IMR-90 (cell line): ENCODE results near the gene LPGAT1. TPM values are rescaled to one million over a fixed set of nuclear protein-coding genes. Genes with fewer than 3 reads are reported as not detected.

Experiments used
- ATAC-seq: fragments of 200-7000 bp; cut with Tn5 transposase; 2 replicates; pipeline ENCODE4 v1.9.1; 2020; ENCODE audit warnings: low read depth, mild to moderate bottlenecking, moderate library complexity
- BruUV-seq: library from RNA; stranded (reverse); fragments of 400-500 nt; replicated peaks from 2 replicates; lab custom pipeline; 2021; lab: Mats Ljungman, UMichigan
- CTCF ChIA-PET: fragments of 300-600 bp; formaldehyde crosslinking; extraction: SDS; loops from one replicate; lab custom pipeline; 2021; ENCODE audit warnings: antibody characterized with exemption; lab: Yijun Ruan, JAX
- POLR2A ChIA-PET: fragments of 300-600 bp; sonication (Branson Sonifier 250); formaldehyde crosslinking; loops from one replicate; lab custom pipeline; 2022; ENCODE audit warnings: antibody characterized with exemption; ENCODE audit not compliant: unreplicated experiment; lab: Charles Lee
- DNase-seq: peaks from one replicate; pipeline ENCODE4 v3.0.0; 2013
- H2AFZ ChIP-seq: replicated peaks from 2 replicates; pipeline ENCODE3; 2013; ENCODE audit warnings: low read length, mild to moderate bottlenecking; ENCODE audit not compliant: poor library complexity
- H2AK5ac ChIP-seq: 2 replicates; pipeline ENCODE4 v1.6.1; 2013; ENCODE audit warnings: low read depth, low read length, inconsistent platforms
- H2AK9ac ChIP-seq: replicated peaks from 2 replicates; pipeline ENCODE3; 2013; ENCODE audit warnings: mild to moderate bottlenecking, low read depth, low read length, moderate library complexity; ENCODE audit not compliant: poor library complexity
- H2BK120ac ChIP-seq: 2 replicates; pipeline ENCODE4 v1.6.1; 2013; ENCODE audit warnings: low read depth, low read length, inconsistent platforms
- H2BK15ac ChIP-seq: 3 replicates; pipeline ENCODE4 v1.6.1; 2013; ENCODE audit warnings: low read depth, low read length, inconsistent platforms
- H2BK20ac ChIP-seq: 2 replicates; pipeline ENCODE4 v1.6.1; 2013; ENCODE audit warnings: low read depth, mild to moderate bottlenecking, inconsistent platforms, low read length, moderate library complexity
- H2BK5ac ChIP-seq: 2 replicates; pipeline ENCODE4 v1.6.1; 2013; ENCODE audit warnings: mild to moderate bottlenecking, low read depth, low read length, inconsistent platforms; ENCODE audit not compliant: poor library complexity, severe bottlenecking
- H3K14ac ChIP-seq: replicated peaks from 2 replicates; pipeline ENCODE4 v1.6.1; 2013; ENCODE audit warnings: low read depth, low read length, inconsistent platforms
- H3K18ac ChIP-seq: 2 replicates; pipeline ENCODE4 v1.6.1; 2013; ENCODE audit warnings: low read depth, low read length, control low read depth
- H3K23ac ChIP-seq: 2 replicates; pipeline ENCODE4 v1.6.1; 2013; ENCODE audit warnings: low read depth, low read length, inconsistent platforms
- H3K27ac ChIP-seq: 2 replicates; pipeline ENCODE4 v1.5.1; 2013; ENCODE audit warnings: mild to moderate bottlenecking, control low read depth, low read length; ENCODE audit not compliant: insufficient read depth
- H3K27me3 ChIP-seq: 2 replicates; pipeline ENCODE4 v1.6.1; 2013; ENCODE audit warnings: low read length; ENCODE audit not compliant: control insufficient read depth, insufficient read depth
- H3K36me3 ChIP-seq: 2 replicates; pipeline ENCODE4 v1.6.1; 2013; ENCODE audit warnings: low read length, mixed read lengths; ENCODE audit not compliant: control insufficient read depth, insufficient read depth
- H3K4ac ChIP-seq: 2 replicates; pipeline ENCODE4 v1.6.1; 2013; ENCODE audit warnings: low read depth, low read length, inconsistent platforms
- H3K4me1 ChIP-seq: 2 replicates; pipeline ENCODE4 v1.6.1; 2013; ENCODE audit warnings: low read length, mixed read lengths; ENCODE audit not compliant: control insufficient read depth, insufficient read depth
- H3K4me2 ChIP-seq: 2 replicates; pipeline ENCODE4 v1.6.1; 2013; ENCODE audit warnings: low read depth, mild to moderate bottlenecking, control low read depth, low read length, moderate library complexity
- H3K4me3 ChIP-seq: 2 replicates; pipeline ENCODE4 v1.5.1; 2013; ENCODE audit warnings: low read depth, mild to moderate bottlenecking, control low read depth, low read length, moderate library complexity; ENCODE audit not compliant: insufficient read depth
- H3K56ac ChIP-seq: 2 replicates; pipeline ENCODE4 v1.6.1; 2013; ENCODE audit warnings: low read length, inconsistent platforms; ENCODE audit not compliant: insufficient read depth; ENCODE audit errors: extremely low read depth
- H3K79me1 ChIP-seq, 2 experiments: 2 replicates each; pipeline ENCODE4 v1.6.1; 2013; ENCODE audit warnings: low read length in 2 of 2, inconsistent platforms in 1 of 2, low read depth in 1 of 2
- H3K9ac ChIP-seq: 2 replicates; pipeline ENCODE4 v1.6.1; 2013; ENCODE audit warnings: low read depth, low read length, control low read depth
- H3K9me1 ChIP-seq: 2 replicates; pipeline ENCODE4 v1.6.1; 2013; ENCODE audit warnings: low read length, inconsistent platforms; ENCODE audit not compliant: insufficient read depth
- H3K9me3 ChIP-seq: 2 replicates; pipeline ENCODE4 v1.6.1; 2013; ENCODE audit warnings: low read length; ENCODE audit not compliant: control insufficient read depth, insufficient read depth
- H4K20me1 ChIP-seq: 2 replicates; pipeline ENCODE4 v1.6.1; 2013; ENCODE audit warnings: low read length, inconsistent platforms; ENCODE audit not compliant: insufficient read depth
- H4K5ac ChIP-seq: 2 replicates; pipeline ENCODE4 v1.6.1; 2013; ENCODE audit warnings: mild to moderate bottlenecking, low read depth, low read length, control low read depth
- H4K8ac ChIP-seq, 2 experiments: 2 replicates each; pipeline ENCODE4 v1.6.1; 2013; ENCODE audit warnings: low read depth in 2 of 2, low read length in 2 of 2, control low read depth in 1 of 2, inconsistent platforms in 1 of 2
- H4K91ac ChIP-seq: 2 replicates; pipeline ENCODE4 v1.6.1; 2013; ENCODE audit warnings: low read depth, low read length, inconsistent platforms; ENCODE audit not compliant: insufficient read depth
- RAD21 ChIP-seq: IDR thresholded peaks from 2 replicates; pipeline ENCODE4 v1.6.1; 2012; ENCODE audit warnings: low read length, improper control_type of control experiment
- WGBS, 2 experiments: methylation state at CpG; one replicate each; pipeline versions ENCODE4 v1.1.5 to v1.1.7; 2013; ENCODE audit warnings: missing lambda C conversion rate in 2 of 2; ENCODE audit not compliant: insufficient read length in 1 of 2; ENCODE audit errors: extremely low coverage in 2 of 2; 5-methylcytosine and 5-hydroxymethylcytosine counted together
- dilution Hi-C: fragments of 300-500 bp; cut with HindIII; formaldehyde crosslinking; loops from one replicate; pipeline ENCODE4 v1.14.3; 2018; ENCODE audit warnings: low sequenced_read_pairs; ENCODE audit not compliant: unreplicated experiment
- in situ Hi-C: fragments of 300-500 bp; cut with MboI; formaldehyde crosslinking; loops from 3 replicates; pipeline ENCODE4 v1.14.3; 2019; ENCODE audit warnings: low sequenced_read_pairs, inconsistent platforms, mixed read lengths
- intact Hi-C: fragments of 100-400 bp; cut with micrococcal nuclease; formaldehyde crosslinking; loops from 2 replicates; pipeline ENCODE4 v1.10.0; 2022
- polyA plus RNA-seq, 3 experiments: library from polyadenylated mRNA; depleted of rRNA; stranded (reverse); fragments of >200 nt; gene quantifications; 2 replicates each; pipeline ENCODE4 v1.2.3, GENCODE V29; 2012; ENCODE audit warnings: low replicate concordance in 1 of 3
- total RNA-seq: library from RNA; depleted of rRNA; stranded (reverse); fragments of >200 nt; gene quantifications from 2 replicates; pipeline ENCODE4 v1.2.3, GENCODE V29; 2012

Gene LPGAT1
- total and polyA plus RNA-seq, 2 of the 4 experiments (the other 2 are of a cell fraction): 6.7 to 13.6 TPM

DNA sequence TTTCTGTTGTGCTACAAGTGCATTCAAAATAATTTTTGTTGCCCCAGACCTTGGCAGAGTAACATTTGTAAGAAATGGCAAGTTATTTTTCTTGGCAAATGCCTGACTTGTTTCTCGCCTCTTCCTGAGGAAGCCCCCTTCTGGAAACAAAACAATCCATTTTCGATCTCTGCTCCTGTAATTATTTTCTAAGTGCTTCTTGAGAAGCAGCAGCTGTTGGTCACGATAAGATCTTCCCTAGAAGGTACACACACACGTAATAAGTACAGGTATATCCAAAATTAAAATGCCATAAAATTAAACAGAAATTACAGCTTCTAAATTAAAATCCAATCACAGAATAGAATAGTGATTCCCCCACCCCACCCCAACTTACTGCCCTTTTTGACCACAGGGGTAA, 47.3 kb downstream of the LPGAT1 start:
- Histone ChIP-seq H4K8ac (no peak overlapping the region), H3K14ac (no peak overlapping the region), H3K4me2 (no peak overlapping the region), H2BK5ac (no peak overlapping the region), H3K79me1 (no peaks in the 10 kb centered on the region; a peak in 2 of 4 replicates), H3K27ac (no peak overlapping the region), H3K4me3 (no peak overlapping the region), H3K27me3 (no peaks in the 10 kb centered on the region), H2AFZ (no peak overlapping the region), H2BK20ac (no peak overlapping the region), H3K36me3 (peaks cover 4% of the 10 kb centered on the region), H2AK9ac (no peak overlapping the region), H4K91ac (no peak overlapping the region), H3K23ac (no peak overlapping the region), H3K9me3 (no peaks in the 10 kb centered on the region), H3K4ac (no peak overlapping the region), H3K18ac (no peak overlapping the region), H4K20me1 (no peaks in the 10 kb centered on the region), H3K4me1 (no peaks in the 10 kb centered on the region), H2BK120ac (no peak overlapping the region), H4K5ac (no peak overlapping the region), H3K56ac (no peak overlapping the region), H2AK5ac (no peak overlapping the region), H3K9me1 (no peaks in the 10 kb centered on the region), H3K9ac (no peak overlapping the region), H2BK15ac (no peak overlapping the region)
- BruUV-seq: no TSS peak
- 53% methylated on average over 2 of the region's 4 CpGs; no CpG with 5 or more reads in 1 of the 2 experiments for WGBS, 2 experiments
- ChIA-PET POLR2A (no interaction called here), CTCF (interaction anchor here (1.1 kb wide), 1 partner anchor 15 kb away, joined by 5 read pairs; no protein-coding TSS in a partner anchor)
- no peak for DNase-seq
- no peak for TF ChIP-seq RAD21
- dilution Hi-C loops (no loop called here), in situ Hi-C loops (no loop called here), intact Hi-C loops (no loop called here)
- no peak for ATAC-seq
